Measurements from ENCODE around the gene CAMK2B. TPM values are rescaled to one million over a fixed set of nuclear protein-coding genes. Genes with fewer than 3 reads are reported as not detected.

The CAMK2B gene
- total RNA-seq, 1 experiment from 2014 or later: 0.34 TPM

GRCh38 chr7:44348300-44348699 lies 22.9 kb upstream of the CAMK2B start:
- Histone ChIP-seq H3K27me3 (ENCODE audit: insufficient read depth, low read length) (0 out of 2 replicates have a peak, but pooled peaks cover 7% of the 10 kb centered on the region), H3K4me2 (ENCODE audit: low read length) (no peak overlapping the region), H3K4me1 (ENCODE audit: control insufficient read depth in 1 of 2, insufficient read depth in 2 of 2, low read length in 2 of 2) (no peaks in the 10 kb centered on the region), H3K4me3 (replicated peaks in 1 of 2; ENCODE audit: low read depth in 1 of 2, low read length in 2 of 2) (no peak overlapping the region), H3K9me2 (ENCODE audit: insufficient read depth) (no peaks in the 10 kb centered on the region), H2AFZ (ENCODE audit: low read depth, low read length, poor library complexity, severe bottlenecking) (no peak overlapping the region), H3K9me3 (ENCODE audit: control insufficient read depth in 1 of 2, insufficient read depth in 1 of 2, low read depth in 1 of 2, low read length in 2 of 2) (no peaks in the 10 kb centered on the region; a peak in 1 of 4 replicates), H3K9ac (ENCODE audit: low read length) (no peak overlapping the region), H3K79me2 (ENCODE audit: insufficient read depth, low read length) (no peaks in the 10 kb centered on the region), H3K27ac (ENCODE audit: low read depth, low read length) (no peak overlapping the region), H3K36me3 (ENCODE audit: control insufficient read depth in 1 of 2, insufficient read depth in 2 of 2, low read length in 2 of 2) (no peaks in the 10 kb centered on the region), H4K20me1 (ENCODE audit: insufficient read depth) (no peaks in the 10 kb centered on the region)
- TF ChIP-seq RAD21 (IDR thresholded peaks at IDR 0.05; ENCODE audit: low read depth): peak; percentile 69
- TF ChIP-seq CTCF (IDR thresholded peaks at IDR 0.05 in 2 of 3, conservative IDR thresholded peaks at IDR 0.05 in 1 of 3; ENCODE audit: borderline replicate concordance in 1 of 3, insufficient read depth in 1 of 3, low read depth in 2 of 3, low read length in 2 of 3): peak; percentile 50 to 57 (median 51); a peak in 4 of 6 replicates
- no peak for TF ChIP-seq ZNF274 (IDR thresholded peaks at IDR 0.05; ENCODE audit: low read depth, low read length)
- CTCF ChIA-PET: interaction anchor here (0.8 to 1.1 kb wide), 2 partner anchors 108 to 500 kb away, joined by 3 to 4 read pairs; partner anchors contain the start of gene H2AZ2
- RAD21 ChIA-PET (ENCODE audit: low non-redundant PET in 1 of 2, low total read pairs in 2 of 2, uncharacterized antibody in 2 of 2, unreplicated experiment in 2 of 2): no interaction called here
- peak; percentile 93 for ATAC-seq
- intact Hi-C loops (cut with micrococcal nuclease): loop anchor here (5.0 kb wide), 1 partner anchor 219 kb away; no protein-coding TSS in a partner anchor
- DNase-seq (ENCODE audit: low read depth, low spot score): peak; percentile 24
- no TSS peak for BruUV-seq (replicated peaks)
- POLR2A ChIA-PET: no interaction called here

- no peak; the same call in 1 of the 2 replicates for ATAC-seq
- CTCF ChIA-PET: interaction anchor here (1.1 kb wide), 1 partner anchor 107 kb away, joined by 4 read pairs; no protein-coding TSS in a partner anchor
- no peak for DNase-seq (ENCODE audit: low read depth, low spot score)
- Histone ChIP-seq H3K4me3 (replicated peaks in 1 of 2; ENCODE audit: low read depth in 1 of 2, low read length in 2 of 2) (no peak overlapping the region), H3K4me1 (ENCODE audit: control insufficient read depth in 1 of 2, insufficient read depth in 2 of 2, low read length in 2 of 2) (no peaks in the 10 kb centered on the region), H3K27me3 (ENCODE audit: insufficient read depth, low read length) (0 out of 2 replicates have a peak, but pooled peaks cover 7% of the 10 kb centered on the region), H3K4me2 (ENCODE audit: low read length) (no peak overlapping the region), H3K36me3 (ENCODE audit: control insufficient read depth in 1 of 2, insufficient read depth in 2 of 2, low read length in 2 of 2) (no peaks in the 10 kb centered on the region), H2AFZ (ENCODE audit: low read depth, low read length, poor library complexity, severe bottlenecking) (no peak overlapping the region), H3K27ac (ENCODE audit: low read depth, low read length) (no peak overlapping the region), H3K9me2 (ENCODE audit: insufficient read depth) (no peaks in the 10 kb centered on the region), H4K20me1 (ENCODE audit: insufficient read depth) (no peaks in the 10 kb centered on the region), H3K79me2 (ENCODE audit: insufficient read depth, low read length) (no peaks in the 10 kb centered on the region), H3K9me3 (ENCODE audit: control insufficient read depth in 1 of 2, insufficient read depth in 1 of 2, low read depth in 1 of 2, low read length in 2 of 2) (no peaks in the 10 kb centered on the region; a peak in 1 of 4 replicates), H3K9ac (ENCODE audit: low read length) (no peak overlapping the region)
- BruUV-seq (replicated peaks): no TSS peak
- POLR2A ChIA-PET: no interaction called here
- intact Hi-C loops (cut with micrococcal nuclease): loop anchor here (5.0 kb wide), 1 partner anchor 220 kb away; no protein-coding TSS in a partner anchor
- RAD21 ChIA-PET (ENCODE audit: low non-redundant PET in 1 of 2, low total read pairs in 2 of 2, uncharacterized antibody in 2 of 2, unreplicated experiment in 2 of 2): no interaction called here
- no peak for TF ChIP-seq ELF1 (IDR thresholded peaks at IDR 0.05; ENCODE audit: borderline replicate concordance, low read depth)
- TF ChIP-seq SIN3A (IDR thresholded peaks at IDR 0.05; ENCODE audit: low read depth): no peak
- no peak for TF ChIP-seq JUND (IDR thresholded peaks at IDR 0.05)
- no peak for TF ChIP-seq EZH2phosphoT487 (IDR thresholded peaks at IDR 0.05; ENCODE audit: borderline replicate concordance)
- no peak for TF ChIP-seq CBX3 (IDR thresholded peaks at IDR 0.05; ENCODE audit: low read depth)
- TF ChIP-seq POLR2A (IDR thresholded peaks at IDR 0.05; ENCODE audit: borderline replicate concordance, extremely low read depth, insufficient read depth, insufficient read length): no peak
- no peak for TF ChIP-seq ZBTB33 (IDR thresholded peaks at IDR 0.05; ENCODE audit: extremely low read depth, insufficient replicate concordance, low read length)
- no peak for TF ChIP-seq RAD21 (IDR thresholded peaks at IDR 0.05; ENCODE audit: low read depth)
- TF ChIP-seq FOSL1 (IDR thresholded peaks at IDR 0.05; ENCODE audit: low read depth): no peak
- TF ChIP-seq ATF3 (IDR thresholded peaks at IDR 0.05): no peak
Measured at GRCh38 chr7:44347546-44348114, 22.2 kb upstream of the CAMK2B start.
